ENCODE measurements around the gene FBLIM1. TPM values are rescaled to one million over a fixed set of nuclear protein-coding genes. Genes with fewer than 3 reads are reported as not detected.
"Not testable (repeated sequence)": the region's sequence is repeated elsewhere in the genome, so short reads cannot be mapped to it uniquely, and the experiment has no call there.

The FBLIM1 gene
- total and polyA plus RNA-seq, 8 donors, result 17.5 to 128 (median 69.0) TPM

DNA sequence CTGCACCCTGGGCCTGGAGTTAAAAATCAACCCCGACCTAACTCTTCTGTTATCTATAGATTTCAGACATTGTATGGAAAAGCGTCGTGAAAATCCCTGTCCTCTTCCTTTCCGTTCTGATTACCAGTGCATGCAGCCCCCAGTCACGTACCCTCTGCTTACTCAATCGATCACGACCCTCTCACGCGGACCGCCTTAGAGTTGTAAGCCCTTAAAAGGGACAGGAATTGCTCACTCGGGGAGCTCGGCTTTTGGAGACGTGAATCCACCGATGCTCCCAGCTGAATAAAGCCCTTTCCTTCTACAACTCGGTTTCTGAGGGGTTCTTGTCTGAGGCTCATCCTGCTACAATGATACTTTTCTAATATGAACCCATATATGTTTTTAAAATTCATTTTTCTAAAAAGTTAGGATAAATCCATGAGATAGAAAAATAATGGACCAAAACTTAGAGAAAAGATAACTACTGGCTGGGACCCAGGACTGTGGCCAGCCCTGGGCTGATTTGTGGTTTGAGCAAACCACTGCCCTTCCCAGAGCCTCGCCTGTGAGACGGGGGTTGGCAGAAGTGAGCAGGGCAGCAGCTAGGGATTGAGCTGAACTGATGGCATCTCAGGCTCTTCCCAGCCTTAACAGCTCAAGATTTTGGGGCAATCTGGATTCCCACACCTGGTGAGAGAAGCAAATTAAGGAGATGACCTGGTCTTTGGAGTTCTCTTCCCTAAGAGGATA, 43.8 kb downstream of the FBLIM1 start:
- Histone ChIP-seq H3K27me3 (no peaks in the 10 kb centered on the region), H3K9me3 (no peaks in the 10 kb centered on the region), H3K4me1 (peaks cover 34 to 52% (median 35%) of the 10 kb centered on the region in 4 donors), H3K4me3 (no peak overlapping the region), H3K36me3 (no peaks in the 10 kb centered on the region), H3K27ac (no peak overlapping the region)
- intact Hi-C loops (cut with DNase I; ENCODE audit: low total_unique reads), result no loop called here
- 67 to 78% (median 70%) methylated on average over 17 of the region's 17 CpGs for WGBS, 5 donors
- no peak for DNase-seq
- TF ChIP-seq EP300 (IDR thresholded peaks at IDR 0.05), result no peak
- TF ChIP-seq POLR2A (IDR thresholded peaks at IDR 0.05), result no peak
- TF ChIP-seq, protein P1, sequence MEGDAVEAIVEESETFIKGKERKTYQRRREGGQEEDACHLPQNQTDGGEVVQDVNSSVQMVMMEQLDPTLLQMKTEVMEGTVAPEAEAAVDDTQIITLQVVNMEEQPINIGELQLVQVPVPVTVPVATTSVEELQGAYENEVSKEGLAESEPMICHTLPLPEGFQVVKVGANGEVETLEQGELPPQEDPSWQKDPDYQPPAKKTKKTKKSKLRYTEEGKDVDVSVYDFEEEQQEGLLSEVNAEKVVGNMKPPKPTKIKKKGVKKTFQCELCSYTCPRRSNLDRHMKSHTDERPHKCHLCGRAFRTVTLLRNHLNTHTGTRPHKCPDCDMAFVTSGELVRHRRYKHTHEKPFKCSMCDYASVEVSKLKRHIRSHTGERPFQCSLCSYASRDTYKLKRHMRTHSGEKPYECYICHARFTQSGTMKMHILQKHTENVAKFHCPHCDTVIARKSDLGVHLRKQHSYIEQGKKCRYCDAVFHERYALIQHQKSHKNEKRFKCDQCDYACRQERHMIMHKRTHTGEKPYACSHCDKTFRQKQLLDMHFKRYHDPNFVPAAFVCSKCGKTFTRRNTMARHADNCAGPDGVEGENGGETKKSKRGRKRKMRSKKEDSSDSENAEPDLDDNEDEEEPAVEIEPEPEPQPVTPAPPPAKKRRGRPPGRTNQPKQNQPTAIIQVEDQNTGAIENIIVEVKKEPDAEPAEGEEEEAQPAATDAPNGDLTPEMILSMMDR (IDR thresholded peaks at IDR 0.05), result no peak
- no peak for TF ChIP-seq POLR2AphosphoS5 (IDR thresholded peaks at IDR 0.05)

- WGBS, 5 donors, result 25 to 32% (median 26%) methylated on average over 4 of the region's 4 CpGs
- Histone ChIP-seq H3K27ac (no peak overlapping the region), H3K9me3 (no peaks in the 10 kb centered on the region), H3K4me1 (peaks cover 26 to 44% (median 26%) of the 10 kb centered on the region in 4 donors), H3K4me3 (no peak overlapping the region), H3K27me3 (no peaks in the 10 kb centered on the region), H3K36me3 (no peaks in the 10 kb centered on the region)
- intact Hi-C loops (cut with DNase I; ENCODE audit: low total_unique reads), result no loop called here
- DNase-seq, result peak in 1 of 2 donors; percentile 72
- no peak for TF ChIP-seq POLR2AphosphoS5 (IDR thresholded peaks at IDR 0.05)
- TF ChIP-seq, protein P1 (IDR thresholded peaks at IDR 0.05), result peak in 2 of 7 experiments; percentile 20 to 22
Observed at GRCh38 chr1:15803380-15803779, 44.8 kb downstream of the FBLIM1 start.

DNA sequence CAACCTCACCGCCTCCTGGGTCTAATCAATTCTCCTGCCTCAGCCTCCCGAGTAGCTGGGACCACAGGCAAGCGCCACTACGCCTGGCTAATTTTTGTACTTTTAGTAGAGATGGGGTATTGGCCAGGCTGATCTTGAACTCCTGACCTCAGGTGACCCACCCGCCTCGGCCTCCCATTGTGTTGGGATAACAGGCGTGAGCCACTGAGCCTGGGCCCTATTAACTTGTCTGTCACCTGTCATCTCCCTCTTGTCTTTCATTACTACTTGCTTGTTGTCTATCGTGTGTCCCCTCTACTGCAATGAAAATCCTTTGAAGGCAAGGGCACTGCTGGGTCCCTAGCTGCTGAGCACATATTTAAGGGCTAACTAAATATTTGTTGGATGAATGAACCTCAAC, 45.5 kb downstream of the FBLIM1 start:
- intact Hi-C loops (cut with DNase I; ENCODE audit: low total_unique reads), result no loop called here
- Histone ChIP-seq H3K9me3 (no peaks in the 10 kb centered on the region), H3K27ac (no peak overlapping the region), H3K4me1 (peaks cover 20 to 44% (median 25%) of the 10 kb centered on the region in 4 donors), H3K4me3 (no peak overlapping the region), H3K27me3 (no peaks in the 10 kb centered on the region), H3K36me3 (no peaks in the 10 kb centered on the region)
- WGBS, 5 donors, result 86 to 93% (median 86%) methylated on average over 8 of the region's 8 CpGs
- TF ChIP-seq POLR2AphosphoS5 (IDR thresholded peaks at IDR 0.05) (no peak), POLR2A (IDR thresholded peaks at IDR 0.05) (no peak), EP300 (IDR thresholded peaks at IDR 0.05) (no peak)
- TF ChIP-seq, protein P1 (IDR thresholded peaks at IDR 0.05), result no peak
- no peak for DNase-seq

GRCh38 chr1:15807121-15807520, 48.5 kb downstream of the FBLIM1 start:
- H3K36me3 ChIP-seq, result no peaks in the 10 kb centered on the region
- 88 to 95% (median 92%) methylated on average over 10 of the region's 10 CpGs for whole genome bisulfite sequencing, 5 donors
- DNase-seq, result no peak
- TF ChIP-seq POLR2A (IDR thresholded peaks at IDR 0.05), result no peak
- TF ChIP-seq POLR2AphosphoS5 (IDR thresholded peaks at IDR 0.05), result no peak
- no peak for TF ChIP-seq EP300 (IDR thresholded peaks at IDR 0.05)
- TF ChIP-seq, protein P1 (IDR thresholded peaks at IDR 0.05), result no peak
- no peak overlapping the region for H3K4me3 ChIP-seq
- H3K27me3 ChIP-seq, result no peaks in the 10 kb centered on the region
- intact Hi-C loops (cut with DNase I; ENCODE audit: low total_unique reads), result no loop called here
- no peaks in the 10 kb centered on the region for H3K9me3 ChIP-seq
- peaks cover 0 to 15% (median 5%) of the 10 kb centered on the region in 4 donors for H3K4me1 ChIP-seq
- no peak overlapping the region for H3K27ac ChIP-seq

GRCh38 chr1:15807549-15807948, 49.0 kb downstream of the FBLIM1 start, which contains the start of gene UQCRHL:
TSS of gene UQCRHL (minus strand) at chr1:15807649. CDS start at chr1:15807649, 0 bp downstream.
- H3K9me3 ChIP-seq; H3K27ac ChIP-seq; H3K4me3 ChIP-seq; H3K36me3 ChIP-seq; DNase-seq; H3K27me3 ChIP-seq; intact Hi-C loops (cut with DNase I; ENCODE audit: low total_unique reads): not testable (repeated sequence)
- peaks cover 0 to 11% (median 5%) of the 10 kb centered on the region in 4 donors for H3K4me1 ChIP-seq
- 87 to 95% (median 93%) methylated on average over 11 of the region's 11 CpGs for WGBS, 5 donors

Data from stomach (tissue), 9 donors.